ENCODE measurements around the gene ZNF888.
"Not testable (repeated sequence)": the region's sequence is repeated elsewhere in the genome, so short reads cannot be mapped to it uniquely, and the experiment has no call there.

- not testable (repeated sequence) for TF ChIP-seq CTCF (IDR thresholded peaks at IDR 0.05; ENCODE audit: insufficient read depth, low read depth, low read length); EZH2 (IDR thresholded peaks at IDR 0.05; ENCODE audit: insufficient read depth, low read length)
Measured at GRCh38 chr19:52924641-52925040, 1.4 kb upstream of the ZNF888 start.

Measured in astrocyte (in vitro differentiated cells and primary cell).